ENCODE measurements around the gene NUTM2B.
"Not testable (repeated sequence)": the region's sequence is repeated elsewhere in the genome, so short reads cannot be mapped to it uniquely, and the experiment has no call there.

Gene NUTM2B

GRCh38 chr10:79702927-79703326 is at the start of gene NUTM2B:
Gene NUTM2B (plus strand): TSS chr10:79703227. CDS start chr10:79703610, 383 bp downstream.
- not testable (repeated sequence) for DNase-seq

- not testable (repeated sequence) for DNase-seq
Observed at GRCh38 chr10:79663287-79663686, 39.7 kb upstream of the NUTM2B start.

GRCh38 chr10:79664686-79665085 is 38.3 kb upstream of the NUTM2B start:
- not testable (repeated sequence) for DNase-seq

GRCh38 chr10:79669248-79669788 is 33.7 kb upstream of the NUTM2B start:
- not testable (repeated sequence) for DNase-seq

GRCh38 chr10:79674878-79675277 is 28.1 kb upstream of the NUTM2B start:
- not testable (repeated sequence) for DNase-seq

GRCh38 chr10:79683026-79683883 is 19.8 kb upstream of the NUTM2B start:
- DNase-seq = not testable (repeated sequence)

GRCh38 chr10:79683884-79684720 is 18.9 kb upstream of the NUTM2B start:
- DNase-seq = not testable (repeated sequence)

- peak in 1 of 2 donors; percentile 45 for DNase-seq
Observed at GRCh38 chr10:79685044-79685685, 17.9 kb upstream of the NUTM2B start.

- not testable (repeated sequence) for DNase-seq
Observed at GRCh38 chr10:79686595-79686994, 16.4 kb upstream of the NUTM2B start.

- DNase-seq = not testable (repeated sequence)
Observed at GRCh38 chr10:79687406-79688150, 15.4 kb upstream of the NUTM2B start.

GRCh38 chr10:79688798-79689197 is 14.2 kb upstream of the NUTM2B start:
- DNase-seq = not testable (repeated sequence)

- not testable (repeated sequence) for DNase-seq
Observed at GRCh38 chr10:79696596-79696995, 6.4 kb upstream of the NUTM2B start.

GRCh38 chr10:79697141-79697540 is 5.9 kb upstream of the NUTM2B start:
- DNase-seq = not testable (repeated sequence)

- not testable (repeated sequence) for DNase-seq
Observed at GRCh38 chr10:79700381-79700944, 2.6 kb upstream of the NUTM2B start.

GRCh38 chr10:79707017-79707416 is 4.0 kb downstream of the NUTM2B start:
- DNase-seq = not testable (repeated sequence)

- DNase-seq = not testable (repeated sequence)
Observed at GRCh38 chr10:79714976-79715375, 11.9 kb downstream of the NUTM2B start.

- not testable (repeated sequence) for DNase-seq
Observed at GRCh38 chr10:79716917-79717579, 14.0 kb downstream of the NUTM2B start.

- DNase-seq = not testable (repeated sequence)
Observed at GRCh38 chr10:79720000-79720399, 17.0 kb downstream of the NUTM2B start.

GRCh38 chr10:79726620-79727019 is 23.6 kb downstream of the NUTM2B start:
- not testable (repeated sequence) for DNase-seq

GRCh38 chr10:79744844-79745243 is 41.8 kb downstream of the NUTM2B start:
- DNase-seq = not testable (repeated sequence)

- DNase-seq = not testable (repeated sequence)
Observed at GRCh38 chr10:79748510-79748909, 45.5 kb downstream of the NUTM2B start.
